ENCODE measurements around the gene KCNMA1.

KCNMA1 gene

GRCh38 chr10:77548671-77549070, 88.9 kb downstream of the KCNMA1 start:
- H3K27me3 ChIP-seq (ENCODE audit: control insufficient read depth, insufficient read depth, low read length, poor library complexity, severe bottlenecking): no peaks in the 10 kb centered on the region
- no peak overlapping the region for H3K4me3 ChIP-seq (ENCODE audit: insufficient read depth, low read depth, low read length)
- no peaks in the 10 kb centered on the region for H3K36me3 ChIP-seq (ENCODE audit: control insufficient read depth, insufficient read depth, low read length)
- WGBS, 2 experiments: 92 to 100% methylated on average over 1 of the region's 1 CpG
- H3K4me1 ChIP-seq (ENCODE audit: control insufficient read depth, insufficient read depth, low read length): peaks cover 5% of the 10 kb centered on the region
- no peak overlapping the region for H3K27ac ChIP-seq (ENCODE audit: insufficient read depth, low read depth, low read length, poor library complexity, severe bottlenecking)
- H3K9me3 ChIP-seq (ENCODE audit: control insufficient read depth, low read length): no peaks in the 10 kb centered on the region

GRCh38 chr10:77548157-77548556, 89.5 kb downstream of the KCNMA1 start:
- H3K9me3 ChIP-seq (ENCODE audit: control insufficient read depth, low read length): no peaks in the 10 kb centered on the region
- no peak overlapping the region for H3K27ac ChIP-seq (ENCODE audit: insufficient read depth, low read depth, low read length, poor library complexity, severe bottlenecking)
- WGBS, 2 experiments: 94 to 96% methylated on average over 3 of the region's 3 CpGs
- no peak overlapping the region for H3K4me3 ChIP-seq (ENCODE audit: insufficient read depth, low read depth, low read length)
- no peaks in the 10 kb centered on the region for H3K27me3 ChIP-seq (ENCODE audit: control insufficient read depth, insufficient read depth, low read length, poor library complexity, severe bottlenecking)
- peaks cover 5% of the 10 kb centered on the region for H3K4me1 ChIP-seq (ENCODE audit: control insufficient read depth, insufficient read depth, low read length)
- H3K36me3 ChIP-seq (ENCODE audit: control insufficient read depth, insufficient read depth, low read length): no peaks in the 10 kb centered on the region

- Histone ChIP-seq H3K9me3 (ENCODE audit: control insufficient read depth, low read length) (no peaks in the 10 kb centered on the region), H3K4me3 (ENCODE audit: insufficient read depth, low read depth, low read length) (no peak overlapping the region), H3K27me3 (ENCODE audit: control insufficient read depth, insufficient read depth, low read length, poor library complexity, severe bottlenecking) (no peaks in the 10 kb centered on the region), H3K27ac (ENCODE audit: insufficient read depth, low read depth, low read length, poor library complexity, severe bottlenecking) (no peak overlapping the region), H3K36me3 (ENCODE audit: control insufficient read depth, insufficient read depth, low read length) (no peaks in the 10 kb centered on the region), H3K4me1 (ENCODE audit: control insufficient read depth, insufficient read depth, low read length) (peaks cover 5% of the 10 kb centered on the region)
- WGBS, 2 experiments: 94% methylated on average over 5 of the region's 5 CpGs
Measured at GRCh38 chr10:77547307-77548050, 90.1 kb downstream of the KCNMA1 start.

- Histone ChIP-seq H3K9me3 (ENCODE audit: control insufficient read depth, low read length) (no peaks in the 10 kb centered on the region), H3K36me3 (ENCODE audit: control insufficient read depth, insufficient read depth, low read length) (no peaks in the 10 kb centered on the region), H3K27me3 (ENCODE audit: control insufficient read depth, insufficient read depth, low read length, poor library complexity, severe bottlenecking) (no peaks in the 10 kb centered on the region), H3K4me1 (ENCODE audit: control insufficient read depth, insufficient read depth, low read length) (peaks cover 5% of the 10 kb centered on the region), H3K27ac (ENCODE audit: insufficient read depth, low read depth, low read length, poor library complexity, severe bottlenecking) (no peak overlapping the region), H3K4me3 (ENCODE audit: insufficient read depth, low read depth, low read length) (no peak overlapping the region)
- 97 to 100% methylated on average over 1 of the region's 1 CpG for WGBS, 2 experiments
Measured at GRCh38 chr10:77546042-77546441, 91.6 kb downstream of the KCNMA1 start.

GRCh38 chr10:77545585-77545984, 92.0 kb downstream of the KCNMA1 start:
- H3K4me3 ChIP-seq (ENCODE audit: insufficient read depth, low read depth, low read length): no peak overlapping the region

GRCh38 chr10:77544617-77545016, 93.0 kb downstream of the KCNMA1 start:
- WGBS, 2 experiments: 95 to 98% methylated on average over 1 of the region's 1 CpG

More at GRCh38 chr10:77545585-77545984, 92.0 kb downstream of the KCNMA1 start:
- no peaks in the 10 kb centered on the region for H3K9me3 ChIP-seq (ENCODE audit: control insufficient read depth, low read length)
- 91 to 93% methylated on average over 7 of the region's 7 CpGs for WGBS, 2 experiments
- H3K36me3 ChIP-seq (ENCODE audit: control insufficient read depth, insufficient read depth, low read length): no peaks in the 10 kb centered on the region
- peaks cover 5% of the 10 kb centered on the region for H3K4me1 ChIP-seq (ENCODE audit: control insufficient read depth, insufficient read depth, low read length)
- no peak overlapping the region for H3K27ac ChIP-seq (ENCODE audit: insufficient read depth, low read depth, low read length, poor library complexity, severe bottlenecking)
- H3K27me3 ChIP-seq (ENCODE audit: control insufficient read depth, insufficient read depth, low read length, poor library complexity, severe bottlenecking): no peaks in the 10 kb centered on the region

GRCh38 chr10:77542710-77543259, 94.8 kb downstream of the KCNMA1 start:
- 96 to 98% methylated on average over 2 of the region's 2 CpGs for WGBS, 2 experiments
- Histone ChIP-seq H3K27me3 (ENCODE audit: control insufficient read depth, insufficient read depth, low read length, poor library complexity, severe bottlenecking) (no peaks in the 10 kb centered on the region), H3K4me3 (ENCODE audit: insufficient read depth, low read depth, low read length) (no peak overlapping the region), H3K36me3 (ENCODE audit: control insufficient read depth, insufficient read depth, low read length) (no peaks in the 10 kb centered on the region), H3K27ac (ENCODE audit: insufficient read depth, low read depth, low read length, poor library complexity, severe bottlenecking) (no peak overlapping the region), H3K4me1 (ENCODE audit: control insufficient read depth, insufficient read depth, low read length) (no peaks in the 10 kb centered on the region), H3K9me3 (ENCODE audit: control insufficient read depth, low read length) (no peaks in the 10 kb centered on the region)

More at GRCh38 chr10:77544617-77545016, 93.0 kb downstream of the KCNMA1 start:
- no peaks in the 10 kb centered on the region for H3K27me3 ChIP-seq (ENCODE audit: control insufficient read depth, insufficient read depth, low read length, poor library complexity, severe bottlenecking)
- H3K9me3 ChIP-seq (ENCODE audit: control insufficient read depth, low read length): no peaks in the 10 kb centered on the region
- no peaks in the 10 kb centered on the region for H3K4me1 ChIP-seq (ENCODE audit: control insufficient read depth, insufficient read depth, low read length)
- no peak overlapping the region for H3K4me3 ChIP-seq (ENCODE audit: insufficient read depth, low read depth, low read length)
- no peaks in the 10 kb centered on the region for H3K36me3 ChIP-seq (ENCODE audit: control insufficient read depth, insufficient read depth, low read length)
- no peak overlapping the region for H3K27ac ChIP-seq (ENCODE audit: insufficient read depth, low read depth, low read length, poor library complexity, severe bottlenecking)

GRCh38 chr10:77541944-77542343, 95.7 kb downstream of the KCNMA1 start:
- H3K27me3 ChIP-seq (ENCODE audit: control insufficient read depth, insufficient read depth, low read length, poor library complexity, severe bottlenecking): no peaks in the 10 kb centered on the region
- H3K4me3 ChIP-seq (ENCODE audit: insufficient read depth, low read depth, low read length): no peak overlapping the region
- H3K4me1 ChIP-seq (ENCODE audit: control insufficient read depth, insufficient read depth, low read length): no peaks in the 10 kb centered on the region
- no peaks in the 10 kb centered on the region for H3K36me3 ChIP-seq (ENCODE audit: control insufficient read depth, insufficient read depth, low read length)
- H3K9me3 ChIP-seq (ENCODE audit: control insufficient read depth, low read length): no peaks in the 10 kb centered on the region
- no peak overlapping the region for H3K27ac ChIP-seq (ENCODE audit: insufficient read depth, low read depth, low read length, poor library complexity, severe bottlenecking)

- no peaks in the 10 kb centered on the region for H3K9me3 ChIP-seq (ENCODE audit: control insufficient read depth, low read length)
- 100% methylated on average over 1 of the region's 1 CpG; no CpG with 5 or more reads in 1 of the 2 experiments for WGBS, 2 experiments
- no peaks in the 10 kb centered on the region for H3K36me3 ChIP-seq (ENCODE audit: control insufficient read depth, insufficient read depth, low read length)
- H3K4me1 ChIP-seq (ENCODE audit: control insufficient read depth, insufficient read depth, low read length): no peaks in the 10 kb centered on the region
- no peaks in the 10 kb centered on the region for H3K27me3 ChIP-seq (ENCODE audit: control insufficient read depth, insufficient read depth, low read length, poor library complexity, severe bottlenecking)
- H3K27ac ChIP-seq (ENCODE audit: insufficient read depth, low read depth, low read length, poor library complexity, severe bottlenecking): no peak overlapping the region
- no peak overlapping the region for H3K4me3 ChIP-seq (ENCODE audit: insufficient read depth, low read depth, low read length)
Measured at GRCh38 chr10:77541247-77541646, 96.4 kb downstream of the KCNMA1 start.

- Histone ChIP-seq H3K36me3 (ENCODE audit: control insufficient read depth, insufficient read depth, low read length) (no peaks in the 10 kb centered on the region), H3K27me3 (ENCODE audit: control insufficient read depth, insufficient read depth, low read length, poor library complexity, severe bottlenecking) (no peaks in the 10 kb centered on the region), H3K4me3 (ENCODE audit: insufficient read depth, low read depth, low read length) (no peak overlapping the region), H3K9me3 (ENCODE audit: control insufficient read depth, low read length) (no peaks in the 10 kb centered on the region), H3K27ac (ENCODE audit: insufficient read depth, low read depth, low read length, poor library complexity, severe bottlenecking) (no peak overlapping the region), H3K4me1 (ENCODE audit: control insufficient read depth, insufficient read depth, low read length) (no peaks in the 10 kb centered on the region)
- WGBS, 2 experiments: 78 to 80% methylated on average over 7 of the region's 7 CpGs
Measured at GRCh38 chr10:77539147-77539935, 98.3 kb downstream of the KCNMA1 start.

Data from ectodermal cell (in vitro differentiated cells).